NOMO-1 treated with DMSO at 0.1 percent for 48 hours (cell line): ENCODE measurements around the gene ZSCAN26.
"Not testable (repeated sequence)": the region's sequence is repeated elsewhere in the genome, so short reads cannot be mapped to it uniquely, and the experiment has no call there.

Experiments used
- DNase-seq: peaks from one replicate; lab custom pipeline; 2025; ENCODE audit not compliant: unreplicated experiment; lab: John Stamatoyannopoulos, UW

Gene ZSCAN26

GRCh38 chr6:28315628-28316027 lies 48.7 kb downstream of the ZSCAN26 start:
- DNase-seq, result no peak

- DNase-seq, result not testable (repeated sequence)
Observed at GRCh38 chr6:28317866-28318265, 50.9 kb downstream of the ZSCAN26 start.

GRCh38 chr6:28322661-28323060 lies 55.7 kb downstream of the ZSCAN26 start:
- DNase-seq, result no peak

- no peak for DNase-seq
Observed at GRCh38 chr6:28323813-28324424, 57.0 kb downstream of the ZSCAN26 start.

- DNase-seq, result no peak
Observed at GRCh38 chr6:28326371-28326948, 59.5 kb downstream of the ZSCAN26 start.
